Naive thymus-derived CD4-positive, alpha-beta T cell (primary cell): ENCODE measurements around the gene PDE3A. TPM values are rescaled to one million over a fixed set of nuclear protein-coding genes. Genes with fewer than 3 reads are reported as not detected.
"Not testable (repeated sequence)": the region's sequence is repeated elsewhere in the genome, so short reads cannot be mapped to it uniquely, and the experiment has no call there.

Source experiments
- ATAC-seq: fragments of 150-1000 bp; cut with Tn5 transposase; 2 replicates; pipeline ENCODE4 v1.10.0; 2021; ENCODE audit warnings: mild to moderate bottlenecking, moderate library complexity
- CTCF ChIA-PET: fragments of 350-600 bp; sonication (Branson Sonifier 250); formaldehyde crosslinking; loops from one replicate; lab custom pipeline; 2021; ENCODE audit warnings: antibody characterized with exemption; lab: Charles Lee
- POLR2A ChIA-PET: fragments of 350-600 bp; sonication (Branson Sonifier 250); formaldehyde crosslinking; loops from one replicate; lab custom pipeline; 2021; ENCODE audit warnings: antibody characterized with exemption, inconsistent platforms; lab: Charles Lee
- DNase-seq, 9 donors: peaks; one replicate each; pipeline versions ENCODE4 v3.0.0 to v3.0.0-alpha.2; 2020 to 2022; ENCODE audit warnings: mixed read lengths in 1 of 9
- H3K27ac ChIP-seq: one replicate; pipeline ENCODE4 v1.7.0; 2013; ENCODE audit warnings: mild to moderate bottlenecking, low read depth, low read length, moderate library complexity
- H3K27me3 ChIP-seq, 2 donors: one replicate each; pipeline ENCODE4 v1.7.0; 2013; ENCODE audit warnings: low read length in 2 of 2, mild to moderate bottlenecking in 2 of 2, moderate library complexity in 2 of 2; ENCODE audit not compliant: control insufficient read depth in 2 of 2, insufficient read depth in 2 of 2
- H3K36me3 ChIP-seq, 3 experiments: 1 replicate in 2 of 3; 2 replicates in 1 of 3; pipeline ENCODE4 v1.7.0; 2013; ENCODE audit warnings: low read length in 3 of 3, mild to moderate bottlenecking in 3 of 3, moderate library complexity in 1 of 3; ENCODE audit not compliant: insufficient read depth in 3 of 3, control insufficient read depth in 2 of 3
- H3K4me1 ChIP-seq, 2 donors: one replicate each; pipeline ENCODE4 v1.7.0; 2013; ENCODE audit warnings: low read length in 2 of 2, mild to moderate bottlenecking in 2 of 2, moderate library complexity in 1 of 2; ENCODE audit not compliant: control insufficient read depth in 2 of 2, insufficient read depth in 2 of 2
- H3K4me3 ChIP-seq: 2 replicates; pipeline ENCODE4 v1.7.0; 2013; ENCODE audit warnings: mild to moderate bottlenecking, low read length
- H3K9me3 ChIP-seq, 3 experiments: 1 replicate in 2 of 3; 2 replicates in 1 of 3; pipeline ENCODE4 v1.7.0; 2013; ENCODE audit warnings: low read length in 3 of 3; ENCODE audit not compliant: control insufficient read depth in 2 of 3
- H3K27ac Mint-ChIP-seq, 9 donors: one replicate each; pipeline ENCODE4 v1.8.0; 2020 to 2022; ENCODE audit warnings: mixed read lengths in 9 of 9, mild to moderate bottlenecking in 8 of 9, moderate library complexity in 5 of 9, inconsistent platforms in 2 of 9
- H3K27me3 Mint-ChIP-seq, 5 donors: one replicate each; pipeline ENCODE4 v1.8.0; 2021 to 2022; ENCODE audit warnings: mixed read lengths in 5 of 5, mild to moderate bottlenecking in 1 of 5
- H3K36me3 Mint-ChIP-seq, 5 donors: one replicate each; pipeline ENCODE4 v1.8.0; 2020 to 2022; ENCODE audit warnings: mixed read lengths in 5 of 5, mild to moderate bottlenecking in 3 of 5, inconsistent platforms in 1 of 5
- H3K4me1 Mint-ChIP-seq, 7 donors: one replicate each; pipeline ENCODE4 v1.8.0; 2020 to 2022; ENCODE audit warnings: mixed read lengths in 7 of 7, mild to moderate bottlenecking in 3 of 7, inconsistent platforms in 1 of 7
- H3K4me3 Mint-ChIP-seq, 10 donors: one replicate each; pipeline ENCODE4 v1.8.0; 2020 to 2022; ENCODE audit warnings: mild to moderate bottlenecking in 10 of 10, mixed read lengths in 10 of 10, moderate library complexity in 6 of 10, inconsistent platforms in 2 of 10
- H3K9me3 Mint-ChIP-seq, 11 donors: one replicate each; pipeline ENCODE4 v1.8.0; 2020 to 2022; ENCODE audit warnings: mixed read lengths in 11 of 11, mild to moderate bottlenecking in 4 of 11, inconsistent platforms in 1 of 11, moderate library complexity in 1 of 11
- intact Hi-C, 2 donors: fragments of 100-400 bp; cut with micrococcal nuclease; formaldehyde crosslinking; loops; one replicate each; pipeline ENCODE4 v1.15.1; 2023
- polyA plus RNA-seq, 2 donors: library from polyadenylated mRNA; unstranded; fragments of 300-500 nt; fragmentation: Illumina TruSeq; gene quantifications; one replicate each; pipeline ENCODE4 v1.2.3, GENCODE V29; 2021
- total RNA-seq, 6 experiments: library from RNA in 5 of 6; stranded (reverse) in 5 of 6; gene quantifications; 1 replicate in 5 of 6; 2 replicates in 1 of 6; pipeline ENCODE4 v1.2.3 and lab custom pipeline; 2021 to 2026

The PDE3A gene
- total RNA-seq (under 1 TPM in 1 of 5 experiments, not detected in 4; 0.42 TPM), polyA plus RNA-seq (not detected), total RNA-seq (lab: John Stamatoyannopoulos, UW) (not detected)

DNA sequence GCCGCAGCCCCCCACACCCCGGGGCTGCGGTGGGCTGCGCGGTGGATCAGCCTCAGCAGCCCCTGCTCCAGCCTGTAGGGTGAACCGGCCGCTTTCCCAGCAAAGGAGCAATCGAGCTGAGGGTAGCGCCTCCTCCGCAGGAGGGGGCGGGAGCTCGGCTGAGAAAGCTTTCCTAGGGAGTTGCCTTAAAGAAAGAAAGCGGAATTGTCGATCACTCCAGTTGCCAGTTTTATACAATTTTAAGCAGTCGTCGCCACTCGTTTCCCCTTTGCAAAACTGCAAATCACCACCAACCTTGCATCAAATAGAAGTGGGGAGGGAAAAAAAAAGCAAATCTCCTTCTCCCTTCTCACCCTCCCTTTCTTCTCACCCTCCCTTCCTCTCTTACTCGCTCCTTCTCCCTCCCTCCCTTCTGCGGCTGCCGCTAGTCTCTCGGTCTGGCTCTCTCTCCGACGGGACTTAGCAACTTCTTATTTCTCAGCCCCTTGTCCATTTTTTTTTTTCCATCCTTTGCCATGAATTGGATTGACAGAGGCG lies at the start of gene PDE3A:
Gene PDE3A, plus strand, starts transcription at position 424 of the 537 bp plus-strand sequence. CDS start 748 bp downstream, outside the sequence.
- ChIA-PET CTCF (no interaction called here), POLR2A (no interaction called here)
- Mint-ChIP-seq H3K4me3 (peak within 1 kb of the TSS in 6 of 10 donors; percentile 12 to 67 (median 37)), H3K36me3 (no peaks in the 10 kb centered on the region), H3K27me3 (peaks cover 38 to 59% (median 50%) of the 10 kb centered on the region in 5 donors), H3K4me1 (peaks cover 0 to 13% (median 12%) of the 10 kb centered on the region in 7 donors), H3K27ac (no peak within 1 kb of the TSS), H3K9me3 (peaks cover 0 to 2% (median 0%) of the 10 kb centered on the region in 11 donors)
- intact Hi-C loops, result no loop called here
- ATAC-seq, result peak; percentile 26
- H3K36me3 ChIP-seq, result no peaks in the 10 kb centered on the region
- H3K4me1 ChIP-seq, result no peaks in the 10 kb centered on the region
- H3K9me3 ChIP-seq, result no peaks in the 10 kb centered on the region
- DNase-seq, result no peak
- no peak within 1 kb of the TSS for H3K27ac ChIP-seq
- no peaks in the 10 kb centered on the region for H3K27me3 ChIP-seq
- H3K4me3 ChIP-seq, result no peak within 1 kb of the TSS

DNA sequence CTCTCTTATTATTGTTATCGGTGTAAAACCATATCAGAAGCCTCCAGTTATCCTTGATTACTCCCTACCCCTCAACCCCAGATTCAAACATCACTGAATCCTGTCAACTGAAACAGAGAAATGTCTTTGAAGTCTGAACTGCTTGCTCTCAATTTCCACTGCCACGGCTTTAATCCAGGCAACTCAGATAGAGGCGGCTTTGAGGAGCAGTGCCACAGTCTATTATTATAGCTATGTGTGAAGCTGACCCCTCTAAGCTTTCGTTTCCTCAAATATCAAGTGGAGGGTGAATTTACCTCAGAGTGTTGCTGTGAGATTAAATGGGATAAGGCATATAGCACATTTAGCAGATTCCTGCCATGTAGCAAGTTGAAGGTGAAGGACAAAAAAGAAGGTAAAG lies 49.0 kb upstream of the PDE3A start:
- H3K9me3 Mint-ChIP-seq, result peaks cover 0 to 10% (median 0%) of the 10 kb centered on the region in 11 donors
- no peaks in the 10 kb centered on the region for H3K4me1 Mint-ChIP-seq
- H3K27ac Mint-ChIP-seq, result no peak overlapping the region
- DNase-seq (no peak), ATAC-seq (no peak)
- ChIA-PET CTCF (no interaction called here), POLR2A (no interaction called here)
- no peaks in the 10 kb centered on the region for H3K36me3 ChIP-seq
- H3K27me3 Mint-ChIP-seq, result no peaks in the 10 kb centered on the region
- H3K4me3 ChIP-seq, result no peak overlapping the region
- H3K27ac ChIP-seq, result no peak overlapping the region
- no peaks in the 10 kb centered on the region for H3K27me3 ChIP-seq
- no peaks in the 10 kb centered on the region for H3K4me1 ChIP-seq
- intact Hi-C loops, result no loop called here
- no peak overlapping the region for H3K4me3 Mint-ChIP-seq
- H3K36me3 Mint-ChIP-seq, result no peaks in the 10 kb centered on the region
- H3K9me3 ChIP-seq, result no peaks in the 10 kb centered on the region

DNA sequence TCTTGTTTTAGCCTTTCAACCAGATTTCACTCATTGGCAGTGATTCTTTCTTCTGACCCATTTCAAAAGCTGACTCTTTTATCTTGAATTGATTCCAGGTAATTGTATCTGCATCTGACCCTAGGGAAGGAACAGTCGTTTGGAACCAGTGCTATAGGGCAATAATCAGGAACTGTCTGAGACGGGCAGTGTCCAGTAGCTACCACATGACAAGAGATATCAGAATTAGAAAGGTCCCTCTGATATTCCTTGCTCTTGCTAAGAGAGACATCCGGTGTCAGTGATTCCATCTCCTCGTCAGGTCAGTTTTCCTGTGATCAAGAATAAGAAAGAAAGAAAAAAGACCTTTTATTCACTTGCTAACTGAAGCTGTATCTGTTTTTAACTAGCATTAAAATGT lies 47.8 kb upstream of the PDE3A start:
- DNase-seq, result no peak
- ATAC-seq, result no peak
- H3K4me3 Mint-ChIP-seq, result no peak overlapping the region
- H3K36me3 Mint-ChIP-seq, result no peaks in the 10 kb centered on the region
- no peak overlapping the region for H3K4me3 ChIP-seq
- H3K27me3 ChIP-seq, result no peaks in the 10 kb centered on the region
- H3K9me3 Mint-ChIP-seq, result peaks cover 0 to 10% (median 0%) of the 10 kb centered on the region in 11 donors
- H3K27ac Mint-ChIP-seq, result no peak overlapping the region
- intact Hi-C loops, result no loop called here
- H3K27ac ChIP-seq, result no peak overlapping the region
- no peaks in the 10 kb centered on the region for H3K4me1 ChIP-seq
- ChIA-PET POLR2A (no interaction called here), CTCF (no interaction called here)
- no peaks in the 10 kb centered on the region for H3K4me1 Mint-ChIP-seq
- H3K36me3 ChIP-seq, result no peaks in the 10 kb centered on the region
- no peaks in the 10 kb centered on the region for H3K27me3 Mint-ChIP-seq
- no peaks in the 10 kb centered on the region for H3K9me3 ChIP-seq

DNA sequence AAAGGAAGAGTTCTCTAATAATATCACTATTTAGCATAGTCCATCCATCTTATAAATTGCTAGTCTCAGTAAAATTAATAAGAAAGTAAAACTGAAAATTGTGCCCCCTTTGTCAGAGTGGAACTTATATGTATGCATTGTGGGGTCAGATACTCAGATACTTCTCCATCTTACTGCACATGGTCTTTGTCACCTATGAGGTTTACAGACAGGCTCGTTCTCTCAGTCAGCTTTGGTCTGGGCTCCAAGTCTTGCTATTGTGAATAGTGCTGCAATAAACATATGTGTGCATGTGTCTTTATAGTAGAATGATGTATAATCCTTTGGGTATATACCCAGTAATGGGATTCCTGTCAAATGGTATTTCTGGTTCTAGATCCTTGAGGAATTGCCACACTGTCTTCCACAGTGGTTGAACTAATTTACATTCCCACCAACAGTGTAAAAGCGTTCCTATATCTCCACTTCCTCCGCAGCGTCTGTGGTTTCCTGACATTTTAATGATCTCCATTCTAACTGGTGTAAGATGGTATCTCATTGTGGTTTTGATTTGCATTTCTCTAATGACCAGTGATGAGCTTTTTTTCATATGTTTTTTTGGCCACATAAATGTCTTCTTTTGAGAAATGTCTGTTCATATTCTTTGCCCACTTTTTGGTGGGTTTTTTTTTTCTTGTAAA lies 37.4 kb upstream of the PDE3A start:
- H3K27me3 ChIP-seq, H3K36me3 ChIP-seq, DNase-seq, H3K27ac Mint-ChIP-seq, H3K4me1 ChIP-seq, H3K36me3 Mint-ChIP-seq, ATAC-seq, CTCF ChIA-PET, H3K4me3 ChIP-seq, H3K4me3 Mint-ChIP-seq, intact Hi-C loops, H3K4me1 Mint-ChIP-seq, H3K27ac ChIP-seq, H3K27me3 Mint-ChIP-seq, POLR2A ChIA-PET, H3K9me3 ChIP-seq: not testable (repeated sequence)
- peaks cover 2 to 15% (median 5%) of the 10 kb centered on the region in 11 donors for H3K9me3 Mint-ChIP-seq

DNA sequence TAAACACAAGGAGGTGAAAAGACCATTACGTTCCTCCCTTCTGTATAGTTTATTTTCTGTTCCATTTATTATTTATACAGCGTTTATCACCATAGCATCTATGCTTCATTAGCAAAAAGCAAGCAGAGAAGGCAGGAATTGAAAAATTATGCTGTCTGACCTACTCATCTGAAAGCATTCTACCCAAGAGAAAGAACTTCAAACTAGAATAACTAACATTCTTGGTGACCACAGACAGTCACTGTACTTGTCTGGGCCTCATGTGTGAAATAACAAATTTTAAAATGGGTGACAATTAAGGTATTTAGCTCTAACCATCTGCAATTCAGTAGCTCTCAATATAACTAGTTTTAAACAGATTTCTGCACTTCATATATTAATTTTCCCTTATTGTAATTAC lies 29.3 kb upstream of the PDE3A start:
- no peak for DNase-seq

DNA sequence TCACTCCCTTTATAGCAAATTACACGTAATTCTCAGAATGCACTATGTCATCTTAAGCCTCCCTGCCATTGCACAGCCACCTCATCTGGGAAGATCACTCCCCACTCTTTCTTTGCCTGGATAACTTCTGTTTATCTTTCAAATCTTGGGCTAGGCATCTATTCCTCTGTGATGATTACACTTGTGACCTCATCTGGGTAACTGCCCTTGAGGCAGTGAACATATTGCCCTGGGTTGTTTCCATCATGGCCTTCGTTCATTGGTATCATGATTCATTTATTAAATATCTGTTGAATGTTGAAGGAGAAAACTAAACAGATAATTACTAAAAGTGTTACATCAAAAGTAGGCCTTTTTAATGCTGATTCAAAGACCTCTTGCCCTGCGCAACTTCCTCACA lies 26.2 kb upstream of the PDE3A start:
- peaks cover 0 to 4% (median 0%) of the 10 kb centered on the region in 5 donors for H3K27me3 Mint-ChIP-seq
- ATAC-seq (no peak), DNase-seq (no peak)
- H3K4me3 Mint-ChIP-seq, result no peak overlapping the region
- H3K4me1 Mint-ChIP-seq, result no peaks in the 10 kb centered on the region
- H3K36me3 ChIP-seq, result no peaks in the 10 kb centered on the region
- H3K9me3 Mint-ChIP-seq, result peaks cover 0 to 15% (median 3%) of the 10 kb centered on the region in 11 donors
- ChIA-PET POLR2A (no interaction called here), CTCF (no interaction called here)
- no peaks in the 10 kb centered on the region for H3K27me3 ChIP-seq
- H3K4me3 ChIP-seq, result no peak overlapping the region
- no peaks in the 10 kb centered on the region for H3K4me1 ChIP-seq
- no peak overlapping the region for H3K27ac ChIP-seq
- H3K27ac Mint-ChIP-seq, result no peak overlapping the region
- intact Hi-C loops, result no loop called here
- no peaks in the 10 kb centered on the region for H3K9me3 ChIP-seq
- H3K36me3 Mint-ChIP-seq, result no peaks in the 10 kb centered on the region

More for the DNA sequence above, 29.3 kb upstream of the PDE3A start:
- Mint-ChIP-seq H3K27ac (no peak overlapping the region), H3K4me1 (no peaks in the 10 kb centered on the region), H3K9me3 (peaks cover 0 to 23% (median 5%) of the 10 kb centered on the region in 11 donors), H3K36me3 (peaks cover 0 to 4% (median 0%) of the 10 kb centered on the region in 5 donors), H3K4me3 (no peak overlapping the region), H3K27me3 (peaks cover 0 to 4% (median 0%) of the 10 kb centered on the region in 5 donors)
- ATAC-seq, result no peak
- no peak overlapping the region for H3K4me3 ChIP-seq
- H3K36me3 ChIP-seq, result no peaks in the 10 kb centered on the region
- no peak overlapping the region for H3K27ac ChIP-seq
- H3K4me1 ChIP-seq, result no peaks in the 10 kb centered on the region
- no peaks in the 10 kb centered on the region for H3K27me3 ChIP-seq
- intact Hi-C loops, result no loop called here
- ChIA-PET CTCF (no interaction called here), POLR2A (no interaction called here)
- H3K9me3 ChIP-seq, result no peaks in the 10 kb centered on the region

DNA sequence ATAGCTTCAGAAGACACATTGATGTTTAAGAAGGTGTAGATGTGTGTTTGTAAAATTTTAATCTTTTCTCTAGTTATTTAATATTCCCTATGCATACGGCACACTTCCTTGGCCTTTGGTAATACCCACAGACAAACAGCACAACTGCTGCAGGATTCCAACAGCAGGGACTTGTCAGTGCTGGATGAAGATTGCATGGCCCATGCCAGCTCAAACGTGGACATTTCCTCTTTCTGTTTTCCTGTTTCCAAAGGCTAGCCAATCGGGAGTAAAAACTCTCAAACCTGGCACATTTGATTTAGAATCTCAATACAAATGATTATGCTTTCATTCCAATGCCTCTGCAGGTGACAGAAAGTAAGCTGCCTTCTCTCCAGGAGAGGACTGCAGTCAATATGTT lies 22.5 kb upstream of the PDE3A start:
- Mint-ChIP-seq H3K27ac (no peak overlapping the region), H3K36me3 (no peaks in the 10 kb centered on the region), H3K4me3 (no peak overlapping the region), H3K4me1 (no peaks in the 10 kb centered on the region), H3K27me3 (no peaks in the 10 kb centered on the region), H3K9me3 (peaks cover 0 to 12% (median 0%) of the 10 kb centered on the region in 11 donors)
- H3K4me3 ChIP-seq, result no peak overlapping the region
- ATAC-seq (no peak), DNase-seq (no peak)
- no peak overlapping the region for H3K27ac ChIP-seq
- ChIA-PET POLR2A (no interaction called here), CTCF (no interaction called here)
- H3K27me3 ChIP-seq, result no peaks in the 10 kb centered on the region
- H3K36me3 ChIP-seq, result no peaks in the 10 kb centered on the region
- intact Hi-C loops, result no loop called here
- no peaks in the 10 kb centered on the region for H3K9me3 ChIP-seq
- H3K4me1 ChIP-seq, result no peaks in the 10 kb centered on the region
